Measurements from ENCODE around the gene KCNMA1. TPM values are rescaled to one million over a fixed set of nuclear protein-coding genes. Genes with fewer than 3 reads are reported as not detected.

The KCNMA1 gene
- total and polyA plus RNA-seq, 8 donors = 0.92 to 155 (median 54.3) TPM

DNA sequence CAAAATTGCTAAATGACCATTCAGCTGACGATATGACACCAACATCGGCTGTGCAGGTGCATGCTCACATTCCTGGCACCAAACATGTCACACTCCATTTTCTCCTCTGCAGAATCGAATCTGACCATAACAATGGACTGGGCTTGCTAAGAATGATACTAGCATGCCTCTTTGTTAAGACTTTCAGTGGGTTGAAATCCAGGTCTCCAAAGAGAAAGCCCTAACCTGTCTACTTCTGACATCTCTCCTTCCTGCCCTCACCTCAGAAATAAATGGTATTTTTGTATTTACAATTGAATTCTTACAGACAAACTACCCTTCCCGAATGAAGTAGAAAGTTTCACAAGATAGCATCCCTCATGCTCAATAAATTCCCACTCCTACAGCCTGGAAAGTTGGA lies 373.9 kb downstream of the KCNMA1 start:
- no peak for DNase-seq
- no peaks in the 10 kb centered on the region for H3K27me3 ChIP-seq
- no peak overlapping the region for H3K4me3 ChIP-seq
- H3K9me3 ChIP-seq = no peaks in the 10 kb centered on the region
- no peaks in the 10 kb centered on the region for H3K36me3 ChIP-seq
- TF ChIP-seq POLR2AphosphoS5 (IDR thresholded peaks at IDR 0.05) (no peak), EP300 (IDR thresholded peaks at IDR 0.05) (no peak), POLR2A (IDR thresholded peaks at IDR 0.05) (no peak)
- TF ChIP-seq, protein P1, sequence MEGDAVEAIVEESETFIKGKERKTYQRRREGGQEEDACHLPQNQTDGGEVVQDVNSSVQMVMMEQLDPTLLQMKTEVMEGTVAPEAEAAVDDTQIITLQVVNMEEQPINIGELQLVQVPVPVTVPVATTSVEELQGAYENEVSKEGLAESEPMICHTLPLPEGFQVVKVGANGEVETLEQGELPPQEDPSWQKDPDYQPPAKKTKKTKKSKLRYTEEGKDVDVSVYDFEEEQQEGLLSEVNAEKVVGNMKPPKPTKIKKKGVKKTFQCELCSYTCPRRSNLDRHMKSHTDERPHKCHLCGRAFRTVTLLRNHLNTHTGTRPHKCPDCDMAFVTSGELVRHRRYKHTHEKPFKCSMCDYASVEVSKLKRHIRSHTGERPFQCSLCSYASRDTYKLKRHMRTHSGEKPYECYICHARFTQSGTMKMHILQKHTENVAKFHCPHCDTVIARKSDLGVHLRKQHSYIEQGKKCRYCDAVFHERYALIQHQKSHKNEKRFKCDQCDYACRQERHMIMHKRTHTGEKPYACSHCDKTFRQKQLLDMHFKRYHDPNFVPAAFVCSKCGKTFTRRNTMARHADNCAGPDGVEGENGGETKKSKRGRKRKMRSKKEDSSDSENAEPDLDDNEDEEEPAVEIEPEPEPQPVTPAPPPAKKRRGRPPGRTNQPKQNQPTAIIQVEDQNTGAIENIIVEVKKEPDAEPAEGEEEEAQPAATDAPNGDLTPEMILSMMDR (IDR thresholded peaks at IDR 0.05) = no peak
- peaks cover 0 to 19% (median 7%) of the 10 kb centered on the region in 4 donors for H3K4me1 ChIP-seq
- intact Hi-C loops (cut with DNase I; ENCODE audit: low total_unique reads) = no loop called here
- no peak overlapping the region for H3K27ac ChIP-seq
- 75 to 94% (median 86%) methylated on average over 4 of the region's 4 CpGs for WGBS, 5 donors

DNA sequence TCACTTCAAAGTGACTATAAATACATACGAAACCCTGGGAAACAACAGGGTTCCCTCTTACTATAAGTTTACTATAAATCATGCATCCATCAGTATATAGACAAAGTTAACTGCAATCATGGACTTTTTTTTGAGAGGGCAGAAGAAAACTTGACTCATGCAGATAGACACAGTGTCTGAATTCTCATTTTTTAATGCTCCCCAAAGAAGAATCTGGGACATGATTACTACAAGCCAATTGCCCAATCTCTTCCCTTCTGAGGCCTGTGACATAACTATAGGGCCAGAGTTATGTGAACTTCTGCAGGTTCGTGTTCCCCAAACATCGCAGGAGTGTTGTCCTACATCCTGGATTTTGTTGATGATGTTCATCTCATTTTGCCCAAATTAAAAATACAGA lies 376.5 kb downstream of the KCNMA1 start:
- intact Hi-C loops (cut with DNase I; ENCODE audit: low total_unique reads) = no loop called here
- H3K27ac ChIP-seq = no peak overlapping the region
- 82 to 92% (median 89%) methylated on average over 3 of the region's 3 CpGs for WGBS, 5 donors

DNA sequence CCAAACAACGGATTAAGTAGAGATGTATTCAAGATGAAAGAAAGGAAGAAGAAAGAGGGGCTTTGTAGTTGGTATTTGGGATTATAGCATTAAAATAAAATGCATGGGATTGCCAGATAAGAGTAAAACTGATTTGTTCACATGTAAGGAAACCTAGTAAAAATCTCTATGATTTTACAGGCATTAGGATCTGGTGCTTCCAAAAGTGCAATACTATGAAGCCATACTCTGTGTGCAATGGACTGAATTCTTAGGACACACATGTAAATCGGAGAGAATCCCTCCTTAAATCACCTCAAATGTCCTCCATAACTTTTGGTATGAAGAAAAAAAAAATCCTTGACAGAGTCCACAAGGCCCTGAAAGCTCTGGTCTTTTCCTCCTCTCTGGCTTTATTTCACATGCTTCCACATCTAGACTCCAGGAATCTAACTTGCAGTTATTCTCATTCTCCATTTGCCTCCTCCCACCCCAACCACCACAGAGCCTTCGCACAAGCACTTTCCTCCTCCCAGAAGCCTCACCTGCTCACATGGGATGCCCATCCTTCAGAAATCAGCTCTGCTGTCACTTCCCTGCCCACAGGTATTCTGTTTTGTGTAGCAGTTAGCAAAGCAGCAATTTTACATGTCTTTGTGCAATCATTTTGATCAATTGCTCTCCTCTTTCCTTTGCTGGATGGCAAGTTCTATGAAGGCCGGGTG lies 378.3 kb downstream of the KCNMA1 start:
- no peaks in the 10 kb centered on the region for H3K27me3 ChIP-seq
- no peak overlapping the region for H3K4me3 ChIP-seq
- TF ChIP-seq, protein P1 (IDR thresholded peaks at IDR 0.05) = no peak
- TF ChIP-seq POLR2AphosphoS5 (IDR thresholded peaks at IDR 0.05) (no peak), POLR2A (IDR thresholded peaks at IDR 0.05) (no peak), EP300 (IDR thresholded peaks at IDR 0.05) (no peak)
- 80 to 91% (median 83%) methylated on average over 4 of the region's 4 CpGs for WGBS, 5 donors
- H3K36me3 ChIP-seq = no peaks in the 10 kb centered on the region
- DNase-seq = no peak
- intact Hi-C loops (cut with DNase I; ENCODE audit: low total_unique reads) = no loop called here
- peaks cover 0 to 8% (median 0%) of the 10 kb centered on the region in 4 donors for H3K4me1 ChIP-seq
- H3K9me3 ChIP-seq = no peaks in the 10 kb centered on the region
- H3K27ac ChIP-seq = no peak overlapping the region

More for the DNA sequence above, 376.5 kb downstream of the KCNMA1 start:
- DNase-seq = no peak
- H3K36me3 ChIP-seq = no peaks in the 10 kb centered on the region
- no peaks in the 10 kb centered on the region for H3K27me3 ChIP-seq
- TF ChIP-seq POLR2AphosphoS5 (IDR thresholded peaks at IDR 0.05) (no peak), EP300 (IDR thresholded peaks at IDR 0.05) (no peak), POLR2A (IDR thresholded peaks at IDR 0.05) (no peak)
- TF ChIP-seq, protein P1 (IDR thresholded peaks at IDR 0.05) = no peak
- no peaks in the 10 kb centered on the region for H3K9me3 ChIP-seq
- H3K4me3 ChIP-seq = no peak overlapping the region
- no peaks in the 10 kb centered on the region for H3K4me1 ChIP-seq

DNA sequence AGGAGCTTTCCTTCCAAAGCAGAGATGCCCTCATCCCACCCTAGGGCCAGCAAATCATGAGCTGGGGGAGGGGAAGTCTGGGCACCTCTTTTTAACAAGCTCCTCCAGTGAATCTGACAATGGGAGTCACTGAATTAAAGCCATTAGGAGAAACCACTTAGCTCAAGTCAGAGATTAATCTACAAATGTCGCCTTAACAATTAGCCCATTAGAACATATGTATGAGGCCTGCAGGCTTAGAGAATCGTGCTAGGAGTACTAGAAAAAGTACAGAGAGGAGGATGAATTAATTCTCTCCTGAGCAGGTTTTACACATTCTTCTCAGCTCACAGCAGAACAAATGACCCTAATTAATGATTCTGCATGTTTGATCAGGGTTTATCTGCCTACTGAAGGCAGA lies 381.3 kb downstream of the KCNMA1 start:
- Histone ChIP-seq H3K27ac (no peak overlapping the region), H3K9me3 (no peaks in the 10 kb centered on the region), H3K36me3 (no peaks in the 10 kb centered on the region), H3K27me3 (no peaks in the 10 kb centered on the region), H3K4me1 (peaks cover 0 to 27% (median 8%) of the 10 kb centered on the region in 4 donors), H3K4me3 (no peak overlapping the region)
- TF ChIP-seq POLR2AphosphoS5 (IDR thresholded peaks at IDR 0.05) (no peak), POLR2A (IDR thresholded peaks at IDR 0.05) (no peak), EP300 (IDR thresholded peaks at IDR 0.05) (no peak)
- TF ChIP-seq, protein P1 (IDR thresholded peaks at IDR 0.05) = no peak
- intact Hi-C loops (cut with DNase I; ENCODE audit: low total_unique reads) = no loop called here
- WGBS, 5 donors = 86 to 95% (median 87%) methylated on average over 2 of the region's 2 CpGs
- DNase-seq = no peak
